Astrocyte of the cerebellum (primary cell): ENCODE data around the gene OLFML1.

ENCODE experiments used
- DNase-seq: peaks from one replicate; pipeline ENCODE4 v3.0.0-alpha.2; 2011; ENCODE audit warnings: low read depth
- H3K4me3 ChIP-seq: 2 replicates; pipeline ENCODE4 v1.5.1; 2011; ENCODE audit warnings: mild to moderate bottlenecking, low read depth, low read length, moderate library complexity
- CTCF ChIP-seq: IDR thresholded peaks from 2 replicates; pipeline ENCODE4 v1.5.1; 2012; ENCODE audit warnings: low read length, low read depth, moderate library complexity, mild to moderate bottlenecking; ENCODE audit errors: missing control alignments
- in situ Hi-C: cut with HindIII; loops from 2 replicates; pipeline ENCODE4 v1.10.0; 2017; ENCODE audit warnings: low sequenced_read_pairs

The OLFML1 gene

DNA sequence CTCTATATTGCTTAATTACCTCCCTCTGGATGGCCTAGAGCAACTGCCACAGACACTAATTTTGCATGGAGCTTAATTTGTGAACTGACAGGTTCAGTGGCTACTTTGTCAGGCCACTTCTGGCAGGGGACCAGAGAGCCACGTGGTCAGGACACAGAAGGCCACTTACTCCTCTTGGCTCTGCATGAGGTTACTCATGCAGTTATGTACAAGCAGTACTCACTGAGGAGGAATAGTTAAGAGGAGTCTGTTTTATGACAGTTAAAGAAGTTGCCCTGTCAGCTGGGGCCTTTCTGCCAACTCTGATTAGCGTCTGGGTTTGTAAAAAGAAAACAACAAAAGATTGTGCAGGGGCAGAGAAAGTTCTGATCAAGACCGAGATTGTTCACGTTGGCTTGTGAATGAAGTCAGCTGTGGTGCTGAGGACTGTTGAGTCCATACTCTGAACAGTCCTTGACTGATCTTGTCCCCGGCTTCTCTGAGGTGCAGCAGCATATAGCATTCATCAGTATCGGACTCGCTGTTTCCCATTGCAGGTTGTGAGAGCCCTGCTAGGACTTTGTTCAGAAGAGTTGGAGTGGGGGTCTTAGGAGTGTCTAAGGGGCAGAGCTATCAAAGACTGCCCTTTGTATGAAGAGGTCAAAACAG, 69.9 kb downstream of the OLFML1 start:
- no peak for DNase-seq
- in situ Hi-C loops = loop anchor here (25.0 kb wide), 1 partner anchor 107 kb away; the partner anchor contains the start of gene CYB5R2
- no peak overlapping the region for H3K4me3 ChIP-seq
- TF ChIP-seq CTCF = no peak

- in situ Hi-C loops = loop anchor here (25.0 kb wide), 1 partner anchor 104 kb away; the partner anchor contains the start of gene CYB5R2
- TF ChIP-seq CTCF = no peak
- no peak for DNase-seq
- no peak overlapping the region for H3K4me3 ChIP-seq
These were observed 72.7 kb downstream of the OLFML1 start for GRCh38 chr11:7558046-7558445.

DNA sequence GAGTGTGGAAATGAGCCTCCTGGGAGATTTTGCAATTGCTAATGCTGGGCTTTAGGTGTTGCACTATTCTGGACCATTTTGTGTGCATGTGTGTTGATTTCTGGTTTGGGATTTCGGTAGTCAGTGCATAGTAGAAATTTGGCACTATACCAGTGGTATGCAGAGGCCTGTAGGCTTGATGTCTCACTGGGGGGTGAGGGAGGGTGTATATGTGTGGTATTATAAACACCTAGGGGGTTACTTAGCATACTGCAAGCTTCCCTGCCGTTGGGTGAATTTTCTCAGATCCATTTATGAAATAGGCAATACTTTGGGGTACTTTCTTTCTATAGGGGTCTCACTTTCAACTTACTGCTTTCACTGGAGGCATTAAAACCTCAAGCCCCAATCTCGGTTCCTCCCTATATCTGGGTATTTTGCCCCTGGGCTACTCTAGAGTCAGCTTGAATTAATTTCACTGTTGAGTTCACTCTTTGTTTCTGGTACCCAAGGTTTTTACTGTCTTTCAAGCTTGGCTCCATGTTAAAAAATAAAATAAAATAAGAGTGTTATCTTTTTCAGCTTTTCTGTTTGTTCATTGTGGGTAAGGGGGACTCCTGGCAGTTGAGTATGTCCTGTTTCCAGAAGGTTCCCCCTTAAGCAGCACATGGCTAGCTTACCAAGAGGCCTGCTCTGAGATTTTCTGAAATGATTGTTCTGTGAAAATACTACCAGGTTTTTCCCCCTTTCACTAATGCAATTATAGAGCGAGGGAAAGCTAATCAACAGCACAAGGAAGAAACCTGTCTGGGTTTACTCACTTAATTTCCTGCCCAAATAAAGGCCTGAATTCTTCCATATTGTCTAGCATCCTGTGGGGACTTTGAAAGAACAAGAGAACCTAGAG, 74.3 kb downstream of the OLFML1 start:
- H3K4me3 ChIP-seq = no peak overlapping the region
- no peak for DNase-seq
- in situ Hi-C loops = loop anchor here (25.0 kb wide), 1 partner anchor 103 kb away; the partner anchor contains the start of gene CYB5R2
- no peak for TF ChIP-seq CTCF
